Jurkat, Clone E6-1 (cell line): ENCODE results near the gene KIAA0232.
"Not testable (repeated sequence)": the region's sequence is repeated elsewhere in the genome, so short reads cannot be mapped to it uniquely, and the experiment has no call there.

Experiments used
- DNase-seq: peaks from one replicate; pipeline ENCODE4 v3.0.0-alpha.2; 2011; ENCODE audit warnings: low read depth, low spot score
- H3K4me3 ChIP-seq: 2 replicates; pipeline ENCODE4 v1.5.1; 2011; ENCODE audit warnings: mild to moderate bottlenecking, low read length, control low read depth, moderate library complexity

The KIAA0232 gene

DNA sequence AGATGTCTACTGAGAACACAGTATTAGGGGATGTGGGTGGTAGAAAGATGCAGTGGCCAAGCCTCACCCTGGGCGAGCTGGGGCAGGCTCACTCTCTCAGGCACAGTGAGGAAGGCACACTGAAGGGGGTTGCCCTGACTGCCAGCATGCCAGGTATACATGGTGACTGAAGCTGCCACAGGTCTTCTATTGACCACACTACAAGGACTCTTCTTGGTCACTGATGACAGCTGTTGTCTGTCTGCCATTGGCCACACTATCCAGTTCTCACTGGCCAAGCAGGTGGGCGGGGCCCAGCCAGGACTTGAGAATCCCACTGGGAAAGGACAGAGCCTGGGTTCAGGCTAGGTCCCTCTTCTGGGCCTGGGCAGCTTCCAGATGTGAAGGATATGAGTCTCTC is 87.4 kb downstream of the KIAA0232 start:
- no peak overlapping the region for H3K4me3 ChIP-seq
- DNase-seq = no peak

DNA sequence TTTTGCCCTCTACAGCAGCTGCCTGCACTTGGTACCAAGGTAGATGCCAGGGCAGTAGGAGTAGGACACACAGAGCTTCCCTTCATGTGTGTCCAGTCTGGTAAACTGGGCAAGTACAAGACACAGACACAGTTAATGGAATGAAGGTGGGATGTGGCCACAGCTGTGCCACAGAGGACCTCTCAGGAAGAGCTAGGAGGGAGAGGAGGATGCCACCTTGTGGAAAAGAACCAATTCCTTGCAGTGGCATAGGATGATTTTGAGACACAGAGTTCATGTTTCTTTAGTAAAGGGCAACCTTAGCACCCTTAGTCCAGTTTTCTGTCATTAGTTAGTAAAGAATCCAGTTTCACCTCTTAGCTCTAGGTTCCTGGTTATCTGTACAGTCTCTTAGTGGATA is 90.8 kb downstream of the KIAA0232 start:
- no peak for DNase-seq
- no peak overlapping the region for H3K4me3 ChIP-seq

DNA sequence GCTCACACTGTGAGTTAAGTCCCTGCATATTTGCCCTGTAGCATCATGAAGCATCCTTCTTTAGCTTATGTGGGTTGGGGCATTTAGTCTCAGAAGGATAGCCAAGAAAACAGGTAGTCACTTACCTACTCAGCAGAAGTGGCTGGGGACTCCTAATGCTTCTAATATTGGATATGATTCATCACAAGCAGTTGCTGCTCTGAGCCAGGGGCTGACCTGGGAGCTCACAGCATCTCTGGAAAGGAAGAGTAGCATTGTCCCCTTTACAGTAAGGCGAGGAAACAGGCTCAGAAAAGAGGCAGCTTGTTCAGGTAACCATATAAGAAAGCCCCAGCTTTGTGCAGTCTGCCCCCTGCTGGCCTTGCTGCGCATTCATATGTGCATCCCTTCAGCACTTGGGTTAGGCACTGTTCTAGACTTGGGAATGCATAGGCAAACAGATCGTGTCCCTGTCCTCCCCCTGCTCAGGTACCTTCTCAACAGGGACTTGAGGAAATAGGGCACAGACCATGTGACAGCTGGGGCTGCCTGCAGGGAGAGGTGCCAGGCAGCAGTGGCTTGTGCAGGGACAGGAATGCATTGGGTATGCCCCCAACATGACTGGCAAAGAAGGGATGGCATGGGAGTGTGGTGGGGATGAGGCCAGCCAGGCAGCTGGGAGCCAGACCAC is 91.4 kb downstream of the KIAA0232 start:
- H3K4me3 ChIP-seq = no peak overlapping the region
- DNase-seq = peak; percentile 60

DNA sequence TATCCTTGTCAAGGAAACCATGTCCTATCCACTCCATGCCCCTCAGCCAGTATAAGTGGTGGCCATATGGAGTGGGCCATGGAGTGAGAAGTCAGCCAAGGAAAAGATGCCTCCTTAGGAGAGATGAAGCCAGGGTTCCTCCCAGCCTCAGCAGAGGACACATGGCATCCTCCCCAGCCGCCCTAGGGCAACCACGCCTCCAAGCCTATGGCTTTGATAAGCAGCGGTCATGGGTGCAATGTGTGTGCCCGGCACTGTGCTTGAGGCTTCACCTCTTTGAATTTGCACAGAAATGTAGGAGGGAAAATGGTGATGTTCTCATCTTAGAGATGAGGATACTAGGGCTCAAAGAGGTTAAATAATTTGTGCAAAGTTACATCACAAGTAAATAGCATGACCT is 92.5 kb downstream of the KIAA0232 start:
- DNase-seq = no peak
- no peak overlapping the region for H3K4me3 ChIP-seq

DNA sequence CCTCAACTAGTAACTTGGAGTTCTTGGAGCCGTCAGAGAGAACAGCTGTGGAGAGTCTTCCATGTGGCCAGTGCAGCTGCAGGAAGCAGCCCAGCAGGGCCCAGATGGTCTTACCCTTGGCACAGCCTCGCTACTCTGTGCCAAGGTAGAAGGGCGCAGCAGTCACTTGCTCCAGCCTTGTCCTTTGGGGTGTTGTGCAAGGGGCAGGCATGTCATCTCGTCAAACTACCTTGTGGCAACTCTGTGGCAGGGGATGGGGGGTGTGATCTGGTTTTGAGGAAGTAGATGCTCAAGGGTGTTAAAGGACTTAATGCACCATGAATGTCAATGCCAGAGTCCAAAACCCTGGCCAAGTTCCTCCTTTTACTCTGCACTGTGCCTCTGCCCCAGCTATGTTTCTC is 92.9 kb downstream of the KIAA0232 start:
- H3K4me3 ChIP-seq = no peak overlapping the region
- DNase-seq = no peak

DNA sequence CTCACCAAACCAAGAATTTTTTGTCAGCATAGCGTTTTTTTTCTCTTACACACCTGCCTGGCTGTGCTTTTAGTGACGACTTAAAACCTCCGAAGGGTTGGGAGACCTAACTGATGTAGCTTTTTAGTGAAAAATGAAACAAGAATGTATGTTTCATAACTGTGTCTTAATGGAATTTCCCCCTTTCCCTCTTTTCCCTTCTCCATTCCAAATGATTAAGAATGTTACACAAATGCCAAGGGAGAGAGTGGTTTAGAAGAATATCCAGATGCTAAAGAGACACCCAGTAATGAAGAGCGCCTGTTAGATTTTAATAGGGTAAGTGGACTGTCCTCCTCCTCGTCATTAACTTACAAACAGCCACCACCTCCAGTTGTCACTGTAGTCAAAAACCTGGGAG is 93.9 kb downstream of the KIAA0232 start:
- DNase-seq = no peak
- H3K4me3 ChIP-seq = no peak overlapping the region

DNA sequence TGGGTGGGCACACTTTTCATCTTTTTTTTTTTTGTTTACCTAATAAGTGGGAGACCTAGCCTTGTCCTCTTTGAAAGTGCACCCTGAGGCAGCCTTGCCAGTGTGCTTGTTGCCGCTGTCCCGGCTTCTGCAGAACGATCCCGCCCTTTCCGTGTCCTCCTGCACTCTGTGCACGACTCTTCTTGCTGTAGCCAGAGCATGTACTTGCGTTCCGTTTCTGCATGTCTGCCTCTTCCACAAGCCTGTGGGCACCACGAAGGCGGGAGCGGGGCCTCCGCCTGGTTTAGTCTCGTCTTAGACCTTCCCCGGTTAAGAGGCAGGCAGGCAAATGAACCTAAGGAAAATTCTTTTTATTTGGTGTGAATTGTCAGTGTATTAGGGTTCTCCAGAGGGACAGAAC is 94.5 kb downstream of the KIAA0232 start:
- H3K4me3 ChIP-seq = no peak overlapping the region
- DNase-seq = no peak

DNA sequence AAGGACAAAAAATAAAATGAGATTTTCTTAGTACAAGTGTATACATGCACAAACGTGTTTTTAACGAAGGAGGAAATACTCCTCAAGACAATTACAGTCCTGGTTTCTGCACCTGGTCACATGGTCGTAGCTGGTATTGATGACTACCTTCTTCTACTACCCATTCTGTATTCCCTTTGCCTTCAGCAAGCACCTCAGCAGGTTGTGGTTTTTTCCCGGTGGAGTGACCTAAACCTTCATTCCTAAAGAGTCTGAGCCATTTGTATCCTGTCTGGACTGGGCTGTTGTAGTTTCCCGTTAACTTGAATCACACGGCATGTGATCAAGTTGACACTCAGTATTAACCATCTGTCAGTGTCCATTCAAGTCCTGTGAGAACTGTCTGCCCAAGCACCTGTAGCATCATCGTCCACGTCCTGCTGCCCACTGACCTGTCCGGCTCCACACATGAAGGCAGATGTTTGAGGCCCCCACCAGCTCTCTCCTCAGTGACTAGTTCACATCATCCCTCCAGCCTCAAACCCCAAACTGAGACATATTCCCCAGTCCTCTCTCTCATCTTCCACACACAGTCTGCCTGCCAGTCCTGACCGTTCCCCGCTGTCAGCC is 96.0 kb downstream of the KIAA0232 start:
- no peak overlapping the region for H3K4me3 ChIP-seq
- no peak for DNase-seq

DNA sequence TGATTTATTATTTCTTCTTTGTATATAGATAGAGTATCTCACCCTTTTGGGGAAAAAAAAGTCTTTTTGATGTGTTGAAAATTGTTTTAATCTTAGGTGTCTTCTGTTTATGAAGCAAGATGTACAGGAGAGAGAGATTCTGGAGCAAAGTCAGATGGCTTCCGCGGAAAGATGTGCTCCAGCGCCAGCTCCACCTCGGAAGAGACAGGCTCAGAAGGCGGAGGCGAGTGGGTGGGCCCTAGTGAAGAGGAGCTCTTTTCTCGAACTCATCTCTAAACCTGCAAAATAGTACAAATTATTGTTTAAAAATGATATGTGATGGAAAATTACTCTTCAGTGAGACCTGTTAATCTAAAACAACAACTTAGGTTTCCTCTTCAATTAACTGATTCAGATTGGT is 98.2 kb downstream of the KIAA0232 start:
- DNase-seq = no peak

DNA sequence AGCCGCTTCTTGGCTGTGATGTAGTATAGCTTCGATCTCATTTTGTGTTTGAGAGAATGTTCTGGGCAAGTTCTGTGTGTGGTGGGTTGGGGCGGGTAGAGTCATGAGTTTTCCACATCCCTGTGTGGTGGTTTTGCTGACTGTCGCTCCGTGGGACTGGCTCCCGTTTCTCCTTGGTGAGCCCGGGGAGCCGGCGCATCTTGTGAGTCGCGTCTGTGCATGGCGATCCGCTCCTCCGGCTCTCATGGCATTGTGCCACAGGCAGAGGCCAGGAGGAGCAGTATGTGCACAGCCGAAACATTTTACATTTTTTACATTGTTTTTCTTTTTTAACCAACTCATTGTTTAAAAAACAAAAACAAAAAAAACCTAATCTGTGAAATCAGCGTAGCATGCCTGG is 99.4 kb downstream of the KIAA0232 start:
- no peak overlapping the region for H3K4me3 ChIP-seq
- DNase-seq = no peak

More for the DNA sequence above, 98.2 kb downstream of the KIAA0232 start:
- no peak overlapping the region for H3K4me3 ChIP-seq

DNA sequence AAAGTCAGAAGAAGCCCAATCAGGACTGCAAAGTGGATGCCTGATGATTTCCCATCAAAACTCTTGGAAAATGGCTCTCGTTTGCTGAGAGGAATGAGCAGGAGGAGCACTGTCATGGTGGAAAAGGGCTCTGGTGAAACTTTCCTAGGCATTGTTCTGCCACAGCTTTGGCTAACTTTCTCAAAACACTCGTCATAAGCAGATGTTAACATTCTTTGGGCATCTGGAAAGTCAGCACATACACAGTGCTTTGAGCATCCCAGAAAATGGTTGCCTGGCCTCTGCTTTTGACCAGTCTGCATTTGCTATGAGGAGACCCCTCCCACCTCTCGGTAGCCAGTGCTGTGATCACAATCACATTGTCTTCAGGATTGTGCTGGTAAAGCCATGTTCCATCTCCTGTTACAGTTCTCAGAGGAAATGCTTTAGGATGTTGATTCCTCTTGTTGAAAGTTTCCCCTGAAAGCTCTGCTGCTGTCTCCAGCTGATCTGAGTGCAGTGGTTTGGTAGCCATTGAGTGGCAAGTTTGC is 101.9 kb downstream of the KIAA0232 start:
- no peak overlapping the region for H3K4me3 ChIP-seq
- DNase-seq = no peak

DNA sequence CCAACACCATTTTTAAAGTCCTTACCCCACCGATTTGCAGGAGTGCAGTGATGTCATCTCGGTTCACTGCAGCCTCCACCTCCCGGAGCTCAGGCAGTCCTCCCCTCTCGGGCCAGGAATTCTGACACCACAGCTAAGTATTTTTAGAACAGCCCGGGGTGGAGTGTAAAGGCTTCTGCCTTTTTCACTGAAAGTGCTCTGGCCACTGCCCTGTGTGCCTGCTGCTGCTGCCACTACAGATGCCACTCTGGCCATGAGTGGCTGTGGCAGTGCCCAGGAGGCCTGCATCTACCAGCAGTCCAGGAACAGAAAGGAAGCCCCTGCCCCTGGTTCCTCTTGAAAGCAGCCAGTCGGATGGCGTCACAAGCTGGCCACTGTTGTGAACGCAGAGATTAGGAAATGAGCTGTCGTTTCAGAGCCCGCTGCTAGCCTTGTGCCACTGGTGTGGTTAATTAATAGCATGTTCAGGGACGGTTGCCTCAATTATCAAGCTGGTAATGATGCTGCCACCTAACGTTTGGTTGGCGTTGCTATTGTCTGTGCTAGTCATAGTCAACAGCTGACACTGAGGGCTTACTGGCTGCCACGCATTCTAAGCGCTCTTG is 103.5 kb downstream of the KIAA0232 start:
- no peak for DNase-seq
- no peak overlapping the region for H3K4me3 ChIP-seq

DNA sequence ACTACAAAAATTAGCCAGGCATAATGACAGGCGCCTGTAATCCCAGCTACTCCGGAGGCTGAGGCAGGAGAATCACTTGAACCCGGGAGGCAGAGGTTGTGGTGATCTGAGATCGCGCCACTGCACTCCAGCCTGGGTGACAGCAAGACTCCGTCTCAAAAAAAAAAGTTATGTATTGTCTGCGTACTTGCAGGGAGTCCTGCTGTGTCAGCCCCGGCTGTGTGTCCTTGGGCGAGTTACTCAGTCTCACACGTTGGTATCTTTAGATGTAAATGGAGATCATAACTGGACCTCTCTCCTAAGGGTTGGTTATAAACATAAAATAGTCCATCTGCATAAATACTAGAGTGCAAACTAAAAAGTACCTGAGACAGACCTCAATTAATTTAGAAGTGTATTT is 104.4 kb downstream of the KIAA0232 start:
- no peak for DNase-seq
- no peak overlapping the region for H3K4me3 ChIP-seq

DNA sequence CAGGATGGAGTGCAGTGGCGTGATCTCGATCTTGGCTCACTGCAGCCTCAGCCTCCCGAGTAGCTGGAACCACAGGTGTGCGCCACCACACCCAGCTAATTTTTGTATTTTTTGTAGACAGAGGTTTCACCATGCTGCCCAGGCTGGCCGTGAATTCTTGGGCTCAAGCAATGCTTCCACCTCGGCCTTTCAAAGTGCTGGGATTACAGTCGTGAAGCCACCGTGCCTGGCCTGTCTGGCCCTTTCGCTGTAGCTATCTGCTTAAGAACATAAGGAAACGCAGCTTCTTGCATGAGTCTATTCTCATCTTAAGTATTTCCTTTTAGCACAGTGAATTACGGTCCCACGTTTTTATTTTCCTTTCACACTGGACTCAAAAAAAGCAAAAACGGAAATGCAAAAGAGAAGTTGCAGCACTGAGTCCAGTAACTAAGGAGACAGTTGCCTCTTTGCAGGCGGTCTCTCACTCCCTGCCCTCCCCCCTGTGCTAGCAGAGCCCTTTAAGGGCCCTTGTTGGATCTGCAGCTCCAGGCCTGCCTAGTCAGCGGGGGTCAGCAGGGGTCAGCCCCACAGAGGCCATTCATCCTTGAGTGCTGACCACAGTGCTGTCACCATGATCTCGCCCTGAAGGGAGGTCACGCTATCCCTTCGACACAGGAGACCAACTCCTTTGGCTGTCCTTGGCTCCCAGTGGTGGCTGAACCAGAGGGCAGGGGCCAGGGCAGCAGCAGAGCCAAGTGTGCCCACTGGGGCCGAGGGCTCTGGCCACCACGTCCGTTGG is 105.3 kb downstream of the KIAA0232 start:
- no peak overlapping the region for H3K4me3 ChIP-seq
- no peak for DNase-seq

DNA sequence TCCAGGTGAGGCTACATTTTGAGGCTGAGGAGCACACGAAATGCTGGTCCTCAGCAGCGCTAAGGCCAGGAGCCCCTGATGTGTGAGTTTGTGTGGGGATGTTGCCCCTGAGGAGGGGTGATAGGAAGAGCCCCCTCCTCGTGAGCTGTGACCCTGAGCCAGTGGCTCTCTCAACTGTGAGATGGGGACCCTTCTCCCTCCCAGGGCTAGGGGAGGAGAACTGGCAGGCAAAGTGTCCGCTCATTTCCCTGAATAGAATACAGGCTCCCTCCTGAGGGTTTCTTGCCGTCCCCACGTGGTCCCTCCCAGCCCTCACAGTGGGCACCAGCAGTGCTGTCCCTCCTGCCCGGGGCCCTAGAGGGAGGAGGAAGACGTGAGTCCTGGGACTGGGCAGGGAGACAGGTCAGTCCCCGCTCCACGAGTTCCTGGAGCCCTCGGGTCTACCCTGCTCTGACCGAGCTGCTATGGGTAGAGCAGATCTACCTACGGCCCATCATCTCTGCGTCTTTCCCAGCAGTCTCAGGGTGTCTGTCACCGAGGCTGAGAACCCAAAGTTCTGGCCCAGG is 106.1 kb downstream of the KIAA0232 start:
- no peak overlapping the region for H3K4me3 ChIP-seq
- no peak for DNase-seq

DNA sequence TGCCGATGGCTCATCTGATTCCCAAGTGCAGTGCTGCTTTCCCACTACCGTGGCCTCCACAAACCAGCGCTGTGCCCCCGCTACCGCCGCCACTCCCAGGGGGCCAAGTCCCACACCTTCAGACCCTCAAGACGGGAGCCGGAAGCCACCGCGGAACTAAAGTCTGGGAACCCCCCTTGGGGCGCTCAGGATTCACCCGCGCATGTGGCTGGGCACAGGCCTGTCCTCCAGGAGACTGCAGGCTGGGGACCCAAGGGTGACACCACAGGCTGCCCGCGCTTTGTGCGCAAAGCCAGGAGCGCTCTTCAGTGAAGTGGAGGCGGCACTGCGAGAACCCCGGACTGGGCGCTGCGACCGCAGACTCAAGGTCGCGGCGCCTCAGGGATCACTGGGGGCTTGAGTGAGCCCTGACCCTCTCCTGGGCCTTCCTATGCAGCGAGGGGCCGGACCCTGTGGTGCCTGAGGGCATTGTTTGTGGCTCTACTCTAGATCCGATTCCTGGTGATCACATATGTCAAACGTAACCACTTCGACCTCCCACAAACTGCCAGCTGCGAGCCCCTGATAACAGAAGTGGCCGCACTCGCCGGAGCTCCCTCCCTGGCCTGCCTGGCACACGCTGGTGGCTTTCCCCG is 106.7 kb downstream of the KIAA0232 start:
- no peak overlapping the region for H3K4me3 ChIP-seq
- DNase-seq = no peak

DNA sequence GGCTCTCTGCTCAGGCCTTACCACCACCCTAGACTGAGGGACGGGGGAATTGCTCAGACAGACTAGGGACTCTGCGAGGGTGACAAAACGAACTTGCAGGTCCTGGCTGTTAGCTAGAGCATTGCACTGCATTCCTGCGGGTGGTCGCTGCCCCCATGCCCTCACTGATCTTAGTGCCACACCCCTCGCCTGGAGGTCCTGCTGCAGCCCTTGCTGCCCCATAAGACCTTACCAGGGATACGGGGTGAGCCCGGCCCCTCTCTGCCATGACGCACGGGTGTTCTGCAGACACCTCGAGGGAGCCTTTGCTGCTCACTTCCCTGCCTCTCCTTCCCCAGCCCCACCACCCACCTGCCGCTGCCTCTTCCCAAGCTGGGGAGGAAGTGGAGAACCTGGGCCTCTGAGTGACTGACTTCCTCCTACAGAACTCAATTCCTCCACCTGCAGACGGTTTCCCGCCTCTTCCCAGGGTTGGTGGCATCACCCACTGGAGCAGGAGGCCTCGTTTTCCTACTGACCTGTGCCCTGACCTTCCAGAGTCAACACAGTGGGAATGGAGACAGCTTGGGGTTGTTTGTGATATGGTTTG is 107.3 kb downstream of the KIAA0232 start:
- no peak overlapping the region for H3K4me3 ChIP-seq
- DNase-seq = no peak

DNA sequence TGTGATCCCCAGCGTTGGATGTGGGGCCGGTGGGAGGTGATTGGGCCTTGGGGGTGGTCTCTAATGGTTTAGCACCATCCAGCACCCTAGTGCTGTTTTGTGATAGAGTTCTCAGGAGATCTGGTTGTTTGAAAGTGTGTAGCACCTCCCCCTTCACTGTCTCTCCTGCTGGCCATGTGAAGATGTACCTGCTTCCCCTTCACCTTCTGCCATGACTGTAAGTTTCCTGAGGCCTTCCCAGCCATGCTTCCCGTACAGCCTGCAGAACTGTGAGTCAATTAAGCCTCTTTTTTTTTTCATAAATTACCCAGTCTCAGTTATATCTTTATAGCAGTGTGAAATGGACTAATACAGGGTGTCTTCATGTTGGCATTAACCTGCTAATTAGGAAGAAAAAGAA is 107.8 kb downstream of the KIAA0232 start:
- no peak overlapping the region for H3K4me3 ChIP-seq

DNA sequence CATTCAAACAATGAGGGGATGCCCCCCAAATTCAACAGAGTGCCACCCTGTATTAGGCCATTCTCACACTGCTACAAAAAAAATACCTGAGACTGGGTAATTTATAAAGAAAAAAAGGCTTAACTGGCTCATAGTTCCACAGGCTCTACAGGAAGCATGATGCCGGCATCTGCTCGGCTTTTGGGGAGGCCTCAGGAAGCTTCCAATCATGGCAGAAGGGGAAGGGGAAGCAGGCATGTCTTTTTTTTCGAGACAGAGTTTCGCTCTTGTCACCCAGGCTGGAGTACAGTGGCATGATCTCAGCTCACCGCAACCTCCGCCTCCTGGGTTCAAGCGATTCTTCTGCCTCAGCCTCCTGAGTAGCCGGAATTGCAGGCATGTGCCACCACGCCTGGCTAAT is 108.4 kb downstream of the KIAA0232 start:
- DNase-seq, H3K4me3 ChIP-seq: not testable (repeated sequence)

More for the DNA sequence above, 107.8 kb downstream of the KIAA0232 start:
- no peak for DNase-seq
